Trophoblast cell (in vitro differentiated cells and primary cell): ENCODE results near the gene ANKRD1.
"Not testable (repeated sequence)": the region's sequence is repeated elsewhere in the genome, so short reads cannot be mapped to it uniquely, and the experiment has no call there.

Experiments
- DNase-seq, 2 donors: peaks; one replicate each; pipeline ENCODE4 v3.0.0-alpha.2; 2016
- H2AFZ ChIP-seq: 2 replicates; pipeline ENCODE4 v1.6.1; 2013; ENCODE audit warnings: low read length, moderate library complexity, mild to moderate bottlenecking; ENCODE audit not compliant: insufficient read depth, poor library complexity
- H2AK5ac ChIP-seq: 2 replicates; pipeline ENCODE4 v1.6.1; 2013; ENCODE audit warnings: mild to moderate bottlenecking, low read length
- H2BK120ac ChIP-seq: 2 replicates; pipeline ENCODE4 v1.6.1; 2013; ENCODE audit warnings: low read length, mild to moderate bottlenecking, moderate library complexity; ENCODE audit not compliant: insufficient read depth, poor library complexity
- H2BK12ac ChIP-seq: 2 replicates; pipeline ENCODE4 v1.6.1; 2013; ENCODE audit warnings: mild to moderate bottlenecking, low read length, moderate library complexity
- H2BK5ac ChIP-seq: 2 replicates; pipeline ENCODE4 v1.6.1; 2013; ENCODE audit warnings: low read length, low read depth, moderate library complexity, mild to moderate bottlenecking; ENCODE audit not compliant: poor library complexity
- H3K14ac ChIP-seq: 2 replicates; pipeline ENCODE4 v1.6.1; 2013; ENCODE audit warnings: mild to moderate bottlenecking, low read length
- H3K18ac ChIP-seq: 2 replicates; pipeline ENCODE4 v1.6.1; 2013; ENCODE audit warnings: mild to moderate bottlenecking, low read length
- H3K23ac ChIP-seq: 2 replicates; pipeline ENCODE4 v1.6.1; 2013; ENCODE audit warnings: low read length
- H3K27ac ChIP-seq: 2 replicates; pipeline ENCODE4 v1.5.1; 2013; ENCODE audit warnings: low read depth, mild to moderate bottlenecking, inconsistent platforms, low read length, moderate library complexity
- H3K27me3 ChIP-seq: 2 replicates; pipeline ENCODE4 v1.6.1; 2013; ENCODE audit warnings: inconsistent platforms, mild to moderate bottlenecking, low read length, moderate library complexity; ENCODE audit not compliant: insufficient read depth
- H3K36me3 ChIP-seq, 2 experiments: 1 replicate in 1 of 2; 2 replicates in 1 of 2; pipeline ENCODE4 v1.6.1; 2013; ENCODE audit warnings: low read length in 2 of 2, mild to moderate bottlenecking in 2 of 2, moderate library complexity in 1 of 2; ENCODE audit not compliant: insufficient read depth in 2 of 2, control insufficient read depth in 1 of 2
- H3K4ac ChIP-seq: 2 replicates; pipeline ENCODE4 v1.6.1; 2013; ENCODE audit warnings: low read depth, mild to moderate bottlenecking, low read length, moderate library complexity
- H3K4me1 ChIP-seq, 2 experiments: 1 replicate in 1 of 2; 2 replicates in 1 of 2; pipeline ENCODE4 v1.6.1; 2013; ENCODE audit warnings: low read length in 2 of 2, mild to moderate bottlenecking in 2 of 2, moderate library complexity in 1 of 2; ENCODE audit not compliant: insufficient read depth in 2 of 2, control insufficient read depth in 1 of 2
- H3K4me2 ChIP-seq: 2 replicates; pipeline ENCODE4 v1.6.1; 2013; ENCODE audit warnings: inconsistent platforms, mild to moderate bottlenecking, low read length, moderate library complexity
- H3K4me3 ChIP-seq: 2 replicates; pipeline ENCODE4 v1.5.1; 2013; ENCODE audit warnings: mild to moderate bottlenecking, low read depth, low read length, inconsistent platforms
- H3K79me1 ChIP-seq: one replicate; pipeline ENCODE4 v1.6.1; 2013; ENCODE audit warnings: low read length
- H3K79me2 ChIP-seq: 2 replicates; pipeline ENCODE4 v1.6.1; 2013; ENCODE audit warnings: low read length, mild to moderate bottlenecking; ENCODE audit not compliant: control insufficient read depth, insufficient read depth, poor library complexity
- H3K9ac ChIP-seq: 2 replicates; pipeline ENCODE4 v1.6.1; 2013; ENCODE audit warnings: mild to moderate bottlenecking, low read length
- H3K9me3 ChIP-seq: 2 replicates; pipeline ENCODE4 v1.6.1; 2013; ENCODE audit warnings: low read depth, mild to moderate bottlenecking, control low read depth, inconsistent platforms, low read length; ENCODE audit not compliant: insufficient read depth
- H4K12ac ChIP-seq: 2 replicates; pipeline ENCODE4 v1.6.1; 2013; ENCODE audit warnings: low read depth, mild to moderate bottlenecking, low read length, moderate library complexity
- H4K8ac ChIP-seq: 2 replicates; pipeline ENCODE4 v1.6.1; 2013; ENCODE audit warnings: low read depth, mild to moderate bottlenecking, low read length, moderate library complexity
- H4K91ac ChIP-seq: one replicate; pipeline ENCODE4 v1.6.1; 2013; ENCODE audit warnings: low read depth, mild to moderate bottlenecking, low read length, moderate library complexity
- WGBS: extraction: QIAGEN DNeasy Blood & Tissue Kit; methylation state at CpG from one replicate; pipeline ENCODE4 v1.1.7; 2013; ENCODE audit warnings: missing lambda C conversion rate; ENCODE audit not compliant: insufficient read length, insufficient coverage; ENCODE audit errors: extremely low coverage; 5-methylcytosine and 5-hydroxymethylcytosine counted together

The ANKRD1 gene

DNA sequence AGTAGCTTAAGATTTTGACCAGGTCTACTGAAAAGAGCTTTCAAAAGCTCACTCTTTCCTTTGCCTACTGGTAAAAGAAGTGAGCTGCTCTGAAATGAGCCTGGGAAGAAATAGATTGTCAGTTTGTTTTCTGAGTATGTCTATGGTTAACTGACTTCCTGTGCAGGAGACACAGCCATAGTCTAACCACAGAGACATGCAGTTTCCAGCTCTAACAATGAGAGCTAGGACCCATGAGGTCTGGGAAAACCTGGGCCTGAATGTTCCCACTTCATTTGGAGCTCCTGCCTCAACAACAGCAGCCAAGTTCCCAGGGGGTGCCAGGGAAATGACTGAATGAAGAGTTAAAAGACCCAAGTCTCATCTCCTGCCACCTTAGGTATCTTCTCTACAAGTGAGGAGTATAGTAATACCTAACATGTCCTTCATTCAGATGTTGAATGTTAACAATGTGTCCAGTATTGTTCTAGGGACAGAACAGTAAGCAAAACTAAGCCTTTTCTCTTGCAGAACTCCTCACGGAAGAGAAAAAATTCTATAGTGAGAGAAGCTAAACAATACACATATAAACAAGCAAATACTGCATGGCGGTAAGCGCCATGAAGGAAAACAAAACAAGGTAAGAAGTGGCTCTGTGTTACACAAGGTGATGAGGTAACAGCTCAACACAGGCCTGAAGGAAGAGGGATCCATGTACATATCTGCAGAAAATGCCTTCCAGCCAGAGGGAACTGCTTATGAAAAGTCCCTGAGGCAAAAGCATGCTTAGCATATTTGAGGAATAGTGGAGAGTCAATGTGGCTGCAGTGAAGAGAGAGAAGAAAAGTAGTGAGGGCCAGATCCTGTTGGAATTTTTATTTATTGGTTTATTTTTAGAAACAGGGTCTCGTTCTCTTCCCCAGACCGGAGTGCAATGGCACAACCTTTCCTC, 26.4 kb upstream of the ANKRD1 start:
- H2BK120ac ChIP-seq = peak overlapping the region; percentile 98
- H3K4me2 ChIP-seq = no peak overlapping the region
- no peaks in the 10 kb centered on the region for H3K27me3 ChIP-seq
- H3K18ac ChIP-seq = peak overlapping the region; percentile 96
- H3K79me2 ChIP-seq = no peaks in the 10 kb centered on the region
- H4K91ac ChIP-seq = peak overlapping the region; percentile 94
- H3K27ac ChIP-seq = peak overlapping the region; percentile 92
- H3K14ac ChIP-seq = peak overlapping the region; percentile 77
- no peak overlapping the region for H3K4me3 ChIP-seq
- peak; percentile 71 to 95 for DNase-seq
- H3K4me1 ChIP-seq = peaks cover 7 to 9% of the 10 kb centered on the region in 2 experiments
- no peaks in the 10 kb centered on the region for H3K36me3 ChIP-seq
- peaks cover 15% of the 10 kb centered on the region for H3K79me1 ChIP-seq
- peak overlapping the region; percentile 84 for H2AK5ac ChIP-seq
- WGBS = no CpG with 5 or more reads among the region's 5 CpGs
- H2BK5ac ChIP-seq = peak overlapping the region; percentile 96
- H3K23ac ChIP-seq = no peak overlapping the region
- H4K12ac ChIP-seq = no peak overlapping the region
- peak overlapping the region; percentile 70 for H4K8ac ChIP-seq
- no peak overlapping the region for H3K4ac ChIP-seq
- peak overlapping the region; percentile 45 for H2AFZ ChIP-seq
- H3K9me3 ChIP-seq = no peaks in the 10 kb centered on the region
- H3K9ac ChIP-seq = no peak overlapping the region
- H2BK12ac ChIP-seq = peak overlapping the region; percentile 91

DNA sequence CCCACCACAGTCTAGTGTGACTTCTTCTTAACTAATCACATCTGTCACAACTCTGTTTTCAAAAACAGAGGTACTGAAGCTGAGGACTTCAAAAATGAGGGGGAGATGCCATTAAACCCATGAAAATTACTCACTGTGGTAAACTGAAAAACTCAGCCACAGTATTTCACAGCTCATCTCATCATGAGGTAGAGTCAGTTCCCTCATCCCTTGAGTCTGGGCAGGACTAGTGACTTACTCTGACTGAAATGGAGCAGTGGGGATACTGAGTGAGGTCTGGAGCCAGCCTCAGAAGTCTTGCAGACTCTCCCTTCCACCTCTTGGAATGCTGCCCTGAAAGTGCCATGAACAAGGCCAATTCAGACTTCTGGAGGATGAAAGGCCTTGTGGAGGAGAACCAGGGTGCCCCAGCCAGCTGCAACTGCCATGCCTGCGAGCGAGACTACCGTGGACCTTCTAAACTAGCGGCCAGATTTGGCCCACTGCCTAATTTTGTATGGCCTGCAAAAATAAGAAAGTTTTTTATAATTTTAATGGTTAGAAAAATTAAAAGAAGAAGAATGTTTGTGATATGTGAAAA, 24.7 kb upstream of the ANKRD1 start:
- Histone ChIP-seq H2BK12ac (peak overlapping the region; percentile 95), H3K27me3 (no peaks in the 10 kb centered on the region), H3K4me2 (no peak overlapping the region), H4K91ac (peak overlapping the region; percentile 70), H4K12ac (no peak overlapping the region), H2BK120ac (no peak overlapping the region), H4K8ac (no peak overlapping the region), H3K9ac (no peak overlapping the region), H3K36me3 (no peaks in the 10 kb centered on the region), H2BK5ac (no peak overlapping the region), H3K79me1 (peaks cover 15% of the 10 kb centered on the region), H3K4ac (no peak overlapping the region), H3K79me2 (no peaks in the 10 kb centered on the region), H2AFZ (peak overlapping the region; percentile 6), H3K14ac (peak overlapping the region; percentile 46), H3K23ac (no peak overlapping the region), H3K18ac (peak overlapping the region; percentile 11), H3K27ac (no peak overlapping the region), H3K9me3 (no peaks in the 10 kb centered on the region), H2AK5ac (peak overlapping the region; percentile 44), H3K4me1 (peaks cover 7 to 9% of the 10 kb centered on the region in 2 experiments), H3K4me3 (no peak overlapping the region)
- no peak for DNase-seq
- no CpG with 5 or more reads among the region's 4 CpGs for WGBS

DNA sequence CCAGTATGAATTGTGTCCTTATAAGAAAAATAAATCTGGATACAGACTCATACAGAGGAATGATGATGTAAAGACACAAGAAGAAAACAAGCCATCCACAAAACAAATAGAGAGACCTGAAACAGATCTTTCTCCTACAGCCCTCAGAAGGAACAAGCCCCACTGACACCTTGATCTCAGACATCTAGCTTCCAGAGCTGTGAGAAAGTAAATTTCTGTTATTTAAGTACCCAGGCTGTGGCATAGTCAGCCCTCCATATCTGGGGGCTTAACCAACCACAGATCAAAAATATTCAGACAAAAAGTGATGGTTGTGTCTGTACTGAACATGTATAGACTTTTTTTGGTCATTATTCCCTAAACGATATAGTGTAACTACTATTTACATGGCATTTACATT, 23.9 kb upstream of the ANKRD1 start:
- no peak overlapping the region for H4K12ac ChIP-seq
- H3K18ac ChIP-seq = no peak overlapping the region
- H3K9ac ChIP-seq = no peak overlapping the region
- no peak overlapping the region for H2AK5ac ChIP-seq
- no peak overlapping the region for H3K14ac ChIP-seq
- H3K4me3 ChIP-seq = no peak overlapping the region
- H3K4me2 ChIP-seq = no peak overlapping the region
- H3K4ac ChIP-seq = no peak overlapping the region
- H3K27ac ChIP-seq = no peak overlapping the region
- no peaks in the 10 kb centered on the region for H3K36me3 ChIP-seq
- H3K9me3 ChIP-seq = peaks cover 3% of the 10 kb centered on the region
- DNase-seq = no peak
- WGBS = no CpG with 5 or more reads among the region's 1 CpG
- no peak overlapping the region for H4K91ac ChIP-seq
- no peak overlapping the region for H2BK120ac ChIP-seq
- no peak overlapping the region for H4K8ac ChIP-seq
- H3K79me1 ChIP-seq = peaks cover 15% of the 10 kb centered on the region
- H3K4me1 ChIP-seq = peaks cover 8 to 9% of the 10 kb centered on the region in 2 experiments
- H3K79me2 ChIP-seq = no peaks in the 10 kb centered on the region
- no peak overlapping the region for H3K23ac ChIP-seq
- H2BK5ac ChIP-seq = no peak overlapping the region
- H2AFZ ChIP-seq = no peak overlapping the region
- H3K27me3 ChIP-seq = no peaks in the 10 kb centered on the region
- H2BK12ac ChIP-seq = no peak overlapping the region

DNA sequence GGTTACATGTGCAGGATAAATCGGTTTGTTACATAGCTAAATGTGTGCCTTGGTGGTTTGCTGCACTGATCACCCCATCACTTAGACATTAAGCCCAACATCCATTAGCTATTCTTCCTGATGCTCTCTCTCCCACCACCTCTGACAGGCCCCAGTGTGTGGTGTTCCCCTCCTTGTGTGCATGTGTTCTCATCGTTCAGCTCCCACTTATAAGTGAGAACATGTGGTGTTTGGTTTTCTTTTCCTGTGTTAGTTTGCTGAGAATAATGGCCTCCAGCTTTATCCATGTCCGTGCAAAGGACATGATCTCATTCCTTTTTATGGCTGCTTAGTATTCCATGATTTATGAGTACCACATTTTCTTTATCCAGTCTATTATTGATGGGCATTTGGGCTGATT, 22.1 kb upstream of the ANKRD1 start:
- no CpG with 5 or more reads among the region's 3 CpGs for WGBS
- not testable (repeated sequence) for H3K14ac ChIP-seq, H2AK5ac ChIP-seq, H3K4me2 ChIP-seq, H3K4me3 ChIP-seq, H3K9me3 ChIP-seq, H2AFZ ChIP-seq, H3K9ac ChIP-seq, H3K18ac ChIP-seq, H4K12ac ChIP-seq, H2BK12ac ChIP-seq, H3K36me3 ChIP-seq, H3K79me2 ChIP-seq, H4K8ac ChIP-seq, DNase-seq, H2BK5ac ChIP-seq, H3K23ac ChIP-seq, H3K27ac ChIP-seq, H3K27me3 ChIP-seq, H3K4ac ChIP-seq, H4K91ac ChIP-seq
- Histone ChIP-seq H3K4me1 (peaks cover 10 to 11% of the 10 kb centered on the region in 2 experiments), H3K79me1 (peaks cover 19% of the 10 kb centered on the region), H2BK120ac (peak overlapping the region; percentile 25)
